Measurements from ENCODE around the gene P2RY14.

Gene P2RY14

DNA sequence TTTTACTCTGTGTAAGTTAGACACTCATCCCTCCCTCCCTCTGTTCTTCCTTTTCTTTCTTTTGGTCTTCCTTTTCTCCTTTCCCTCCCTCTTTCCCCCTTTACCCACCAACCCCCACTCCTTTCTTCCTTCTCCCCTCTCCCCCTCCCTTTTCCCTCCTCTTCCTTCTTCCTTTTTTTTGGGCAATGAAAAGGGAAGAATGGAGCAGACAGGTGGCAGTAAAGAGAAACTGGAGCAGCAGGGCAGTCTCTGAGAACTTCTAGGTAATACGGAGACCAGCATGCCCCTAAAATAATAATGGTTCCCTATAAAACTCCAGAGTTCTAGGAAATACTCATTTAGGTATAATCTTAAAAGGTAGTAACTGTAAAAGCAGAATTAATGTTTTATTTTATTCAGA is 63.9 kb downstream of the P2RY14 start:
- Histone ChIP-seq H3K27me3 (ENCODE audit: control insufficient read depth in 1 of 2, insufficient read depth in 1 of 2, low read length in 2 of 2) (no peaks in the 10 kb centered on the region), H4K91ac (ENCODE audit: low read length) (no peak overlapping the region), H3K4ac (ENCODE audit: low read depth in 1 of 2, low read length in 2 of 2) (no peak overlapping the region), H3K18ac (ENCODE audit: low read depth in 1 of 2, low read length in 2 of 2) (no peak overlapping the region), H3K4me2 (ENCODE audit: low read length, poor library complexity, severe bottlenecking) (no peak overlapping the region), H3K23ac (ENCODE audit: low read length in 2 of 2) (no peak overlapping the region), H2BK12ac (ENCODE audit: low read length in 2 of 2) (no peak overlapping the region), H2BK5ac (ENCODE audit: low read depth, low read length, poor library complexity, severe bottlenecking) (no peak overlapping the region), H3K9ac (ENCODE audit: low read length) (no peak overlapping the region), H2BK15ac (ENCODE audit: low read depth, poor library complexity, severe bottlenecking) (no peak overlapping the region), H3K4me3 (ENCODE audit: insufficient read depth in 1 of 2, low read depth in 1 of 2, low read length in 2 of 2) (no peak overlapping the region), H3K36me3 (ENCODE audit: control insufficient read depth in 1 of 2, insufficient read depth in 2 of 2, low read depth in 1 of 2, low read length in 2 of 2) (no peaks in the 10 kb centered on the region), H2AK5ac (ENCODE audit: low read length, severe bottlenecking) (no peak overlapping the region), H3K9me3 (ENCODE audit: control insufficient read depth, low read length) (no peaks in the 10 kb centered on the region), H2BK120ac (ENCODE audit: low read depth, low read length) (no peak overlapping the region), H4K8ac (ENCODE audit: low read length) (no peak overlapping the region), H3K4me1 (ENCODE audit: control insufficient read depth, insufficient read depth, low read depth, low read length) (peaks cover 10% of the 10 kb centered on the region), H3K27ac (ENCODE audit: low read length, poor library complexity, severe bottlenecking) (no peak overlapping the region), H3K14ac (ENCODE audit: low read length in 2 of 2) (no peak overlapping the region), H3K79me1 (replicated peaks; ENCODE audit: low read length, poor library complexity, severe bottlenecking) (peaks cover 2% of the 10 kb centered on the region), H2AFZ (ENCODE audit: low read depth, low read length) (no peak overlapping the region)
- WGBS, result no CpG with 5 or more reads among the region's 1 CpG
- no peak for DNase-seq

- Histone ChIP-seq H2AK5ac (ENCODE audit: low read length, severe bottlenecking) (no peak overlapping the region), H3K36me3 (ENCODE audit: control insufficient read depth in 1 of 2, insufficient read depth in 2 of 2, low read depth in 1 of 2, low read length in 2 of 2) (no peaks in the 10 kb centered on the region), H2AFZ (ENCODE audit: low read depth, low read length) (no peak overlapping the region), H3K18ac (ENCODE audit: low read depth in 1 of 2, low read length in 2 of 2) (no peak overlapping the region), H2BK5ac (ENCODE audit: low read depth, low read length, poor library complexity, severe bottlenecking) (no peak overlapping the region), H3K23ac (ENCODE audit: low read length in 2 of 2) (no peak overlapping the region), H3K4me3 (ENCODE audit: insufficient read depth in 1 of 2, low read depth in 1 of 2, low read length in 2 of 2) (no peak overlapping the region), H3K9me3 (ENCODE audit: control insufficient read depth, low read length) (no peaks in the 10 kb centered on the region), H3K4me2 (ENCODE audit: low read length, poor library complexity, severe bottlenecking) (no peak overlapping the region), H4K8ac (ENCODE audit: low read length) (no peak overlapping the region), H2BK15ac (ENCODE audit: low read depth, poor library complexity, severe bottlenecking) (no peak overlapping the region), H4K91ac (ENCODE audit: low read length) (no peak overlapping the region), H3K9ac (ENCODE audit: low read length) (no peak overlapping the region), H3K14ac (ENCODE audit: low read length in 2 of 2) (no peak overlapping the region), H3K27ac (ENCODE audit: low read length, poor library complexity, severe bottlenecking) (no peak overlapping the region), H3K79me1 (replicated peaks; ENCODE audit: low read length, poor library complexity, severe bottlenecking) (peaks cover 2% of the 10 kb centered on the region), H3K4ac (ENCODE audit: low read depth in 1 of 2, low read length in 2 of 2) (no peak overlapping the region), H2BK120ac (ENCODE audit: low read depth, low read length) (no peak overlapping the region), H2BK12ac (ENCODE audit: low read length in 2 of 2) (no peak overlapping the region), H3K4me1 (ENCODE audit: control insufficient read depth, insufficient read depth, low read depth, low read length) (peaks cover 10% of the 10 kb centered on the region), H3K27me3 (ENCODE audit: control insufficient read depth in 1 of 2, insufficient read depth in 1 of 2, low read length in 2 of 2) (no peaks in the 10 kb centered on the region)
- DNase-seq, result peak; percentile 67
- WGBS, result 67% methylated on average over 5 of the region's 5 CpGs
Observed at GRCh38 chr3:151213881-151214280, 64.5 kb downstream of the P2RY14 start.

DNA sequence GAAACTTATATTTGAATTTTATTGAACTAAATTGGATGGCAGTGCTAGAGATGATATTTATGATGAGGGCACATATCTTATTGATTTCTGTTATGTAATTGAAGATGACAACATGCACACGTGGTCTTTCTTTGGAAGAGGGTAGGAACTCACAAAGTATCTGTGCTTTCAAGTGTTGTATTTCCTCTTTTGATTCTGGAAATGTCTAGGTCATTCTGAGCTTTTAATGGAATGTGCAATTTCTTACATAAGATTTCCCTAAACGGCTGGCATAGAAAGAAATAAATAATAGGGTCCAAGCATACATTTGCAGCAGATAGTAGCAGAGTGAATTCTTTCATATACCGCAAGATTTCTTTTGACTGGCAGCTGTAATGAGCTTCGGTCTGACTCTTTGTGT is 65.2 kb downstream of the P2RY14 start:
- no peaks in the 10 kb centered on the region for H3K9me3 ChIP-seq (ENCODE audit: control insufficient read depth, low read length)
- 93% methylated on average over 4 of the region's 4 CpGs for WGBS
- no peak overlapping the region for H3K27ac ChIP-seq (ENCODE audit: low read length, poor library complexity, severe bottlenecking)
- H2BK12ac ChIP-seq (ENCODE audit: low read length in 2 of 2), result no peak overlapping the region
- H3K4me3 ChIP-seq (ENCODE audit: insufficient read depth in 1 of 2, low read depth in 1 of 2, low read length in 2 of 2), result no peak overlapping the region
- DNase-seq, result no peak
- no peak overlapping the region for H3K4me2 ChIP-seq (ENCODE audit: low read length, poor library complexity, severe bottlenecking)
- no peaks in the 10 kb centered on the region for H3K27me3 ChIP-seq (ENCODE audit: control insufficient read depth in 1 of 2, insufficient read depth in 1 of 2, low read length in 2 of 2)
- H3K4ac ChIP-seq (ENCODE audit: low read depth in 1 of 2, low read length in 2 of 2), result no peak overlapping the region
- H2BK5ac ChIP-seq (ENCODE audit: low read depth, low read length, poor library complexity, severe bottlenecking), result no peak overlapping the region
- no peak overlapping the region for H3K23ac ChIP-seq (ENCODE audit: low read length in 2 of 2)
- H2AK5ac ChIP-seq (ENCODE audit: low read length, severe bottlenecking), result no peak overlapping the region
- no peak overlapping the region for H2BK15ac ChIP-seq (ENCODE audit: low read depth, poor library complexity, severe bottlenecking)
- no peak overlapping the region for H4K8ac ChIP-seq (ENCODE audit: low read length)
- no peak overlapping the region for H3K14ac ChIP-seq (ENCODE audit: low read length in 2 of 2)
- peaks cover 10% of the 10 kb centered on the region for H3K4me1 ChIP-seq (ENCODE audit: control insufficient read depth, insufficient read depth, low read depth, low read length)
- no peak overlapping the region for H3K9ac ChIP-seq (ENCODE audit: low read length)
- peaks cover 2% of the 10 kb centered on the region for H3K79me1 ChIP-seq (replicated peaks; ENCODE audit: low read length, poor library complexity, severe bottlenecking)
- H2AFZ ChIP-seq (ENCODE audit: low read depth, low read length), result no peak overlapping the region
- no peak overlapping the region for H3K18ac ChIP-seq (ENCODE audit: low read depth in 1 of 2, low read length in 2 of 2)
- no peak overlapping the region for H4K91ac ChIP-seq (ENCODE audit: low read length)
- H2BK120ac ChIP-seq (ENCODE audit: low read depth, low read length), result no peak overlapping the region
- H3K36me3 ChIP-seq (ENCODE audit: control insufficient read depth in 1 of 2, insufficient read depth in 2 of 2, low read depth in 1 of 2, low read length in 2 of 2), result no peaks in the 10 kb centered on the region

DNA sequence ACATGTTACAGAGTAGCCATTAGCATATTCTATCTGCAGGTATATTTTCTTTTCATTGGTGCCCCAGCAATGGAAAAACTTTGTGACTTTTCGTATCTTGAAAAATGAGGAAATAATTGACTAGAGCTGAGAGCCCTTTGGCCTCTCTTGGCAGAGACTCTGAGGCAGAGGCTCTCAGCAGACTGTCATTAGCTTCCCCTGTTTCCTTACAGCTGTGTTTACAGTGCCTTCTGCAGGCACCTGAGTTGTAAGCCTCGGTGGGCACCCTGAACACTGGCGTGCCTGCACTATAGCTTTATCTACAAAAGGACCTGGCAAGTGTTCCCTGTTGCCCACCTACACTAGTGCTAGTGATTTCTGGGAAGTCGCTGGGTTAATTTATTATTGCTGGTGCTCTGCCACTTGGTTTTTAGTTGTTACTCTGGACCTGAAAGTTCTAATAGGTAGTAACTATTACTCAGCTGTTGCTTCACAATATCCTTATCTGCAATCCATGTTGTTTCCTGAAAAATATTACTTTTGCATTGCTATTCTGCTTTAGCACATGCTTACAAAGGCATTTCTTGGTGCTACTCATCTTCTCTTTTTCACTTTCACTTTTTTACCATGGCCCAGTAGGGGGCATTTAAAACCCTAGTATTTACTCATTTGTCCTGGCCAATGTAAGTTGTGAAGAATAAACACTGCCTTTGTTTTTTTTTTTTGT is 67.5 kb downstream of the P2RY14 start:
- WGBS, result 75% methylated on average over 2 of the region's 4 CpGs
- Histone ChIP-seq H3K79me1 (replicated peaks; ENCODE audit: low read length, poor library complexity, severe bottlenecking) (no peaks in the 10 kb centered on the region), H2AFZ (ENCODE audit: low read depth, low read length) (no peak overlapping the region)

More for the DNA sequence above, 67.5 kb downstream of the P2RY14 start:
- H3K27me3 ChIP-seq (ENCODE audit: control insufficient read depth in 1 of 2, insufficient read depth in 1 of 2, low read length in 2 of 2), result no peaks in the 10 kb centered on the region
- no peak overlapping the region for H2BK120ac ChIP-seq (ENCODE audit: low read depth, low read length)
- H2AK5ac ChIP-seq (ENCODE audit: low read length, severe bottlenecking), result no peak overlapping the region
- no peak overlapping the region for H4K91ac ChIP-seq (ENCODE audit: low read length)
- no peak overlapping the region for H3K9ac ChIP-seq (ENCODE audit: low read length)
- H3K27ac ChIP-seq (ENCODE audit: low read length, poor library complexity, severe bottlenecking), result peak overlapping the region; percentile 49
- no peaks in the 10 kb centered on the region for H3K36me3 ChIP-seq (ENCODE audit: control insufficient read depth in 1 of 2, insufficient read depth in 2 of 2, low read depth in 1 of 2, low read length in 2 of 2)
- H4K8ac ChIP-seq (ENCODE audit: low read length), result no peak overlapping the region
- H3K4ac ChIP-seq (ENCODE audit: low read depth in 1 of 2, low read length in 2 of 2), result no peak overlapping the region
- DNase-seq, result no peak
- H3K9me3 ChIP-seq (ENCODE audit: control insufficient read depth, low read length), result no peaks in the 10 kb centered on the region
- H3K4me3 ChIP-seq (ENCODE audit: insufficient read depth in 1 of 2, low read depth in 1 of 2, low read length in 2 of 2), result no peak overlapping the region
- no peak overlapping the region for H2BK12ac ChIP-seq (ENCODE audit: low read length in 2 of 2)
- H2BK5ac ChIP-seq (ENCODE audit: low read depth, low read length, poor library complexity, severe bottlenecking), result no peak overlapping the region
- H2BK15ac ChIP-seq (ENCODE audit: low read depth, poor library complexity, severe bottlenecking), result no peak overlapping the region
- peaks cover 6% of the 10 kb centered on the region for H3K4me1 ChIP-seq (ENCODE audit: control insufficient read depth, insufficient read depth, low read depth, low read length)
- peak overlapping the region; percentile 31 for H3K4me2 ChIP-seq (ENCODE audit: low read length, poor library complexity, severe bottlenecking)
- no peak overlapping the region for H3K14ac ChIP-seq (ENCODE audit: low read length in 2 of 2)
- no peak overlapping the region for H3K23ac ChIP-seq (ENCODE audit: low read length in 2 of 2)
- H3K18ac ChIP-seq (ENCODE audit: low read depth in 1 of 2, low read length in 2 of 2), result no peak overlapping the region
